ENCODE results near the gene ACADSB. TPM values are rescaled to one million over a fixed set of nuclear protein-coding genes. Genes with fewer than 3 reads are reported as not detected.

The ACADSB gene
- total and polyA plus RNA-seq, 2 experiments from 2014 or later, result 3.7 to 6.5 TPM

DNA sequence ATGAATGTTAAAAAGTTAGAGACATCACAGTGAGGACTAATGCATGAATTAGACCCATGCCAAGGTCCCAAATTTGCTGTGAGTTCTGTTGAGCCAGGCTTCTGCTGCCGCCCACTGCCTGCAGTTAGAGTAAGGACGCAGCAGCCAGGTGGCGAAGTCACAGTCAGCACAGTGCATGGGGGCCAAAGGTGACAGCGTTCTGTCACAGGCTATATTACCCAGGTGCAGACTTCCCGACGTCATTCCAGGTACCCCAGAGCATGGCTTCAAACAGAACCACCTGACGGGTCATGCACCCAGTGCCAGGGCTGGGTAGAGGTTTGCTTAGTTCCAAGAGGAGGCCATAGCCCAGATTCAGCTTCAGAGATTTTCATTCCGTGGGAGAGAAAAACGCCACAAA lies 93.1 kb downstream of the ACADSB start:
- Mint-ChIP-seq H3K27me3 (ENCODE audit: insufficient read depth, low read depth, poor library complexity) (peaks cover 11% of the 10 kb centered on the region), H3K9me3 (no peaks in the 10 kb centered on the region), H3K4me1 (peaks cover 19% of the 10 kb centered on the region), H3K27ac (no peak overlapping the region), H3K36me3 (ENCODE audit: low read depth) (no peaks in the 10 kb centered on the region), H3K4me3 (no peak overlapping the region)
- Histone ChIP-seq H3K36me3 (ENCODE audit: insufficient read depth) (no peaks in the 10 kb centered on the region), H3K4me2 (no peak overlapping the region), H3F3A (replicated peaks; ENCODE audit: low read depth) (no peaks in the 10 kb centered on the region), H3K4me1 (ENCODE audit: insufficient read depth) (peaks cover 13% of the 10 kb centered on the region; the same call in 1 of the 2 replicates), H3K27ac (ENCODE audit: low read depth) (no peak overlapping the region), H3K9me2 (ENCODE audit: insufficient read depth) (no peaks in the 10 kb centered on the region), H2AFZ (no peak overlapping the region), H3K79me2 (replicated peaks; ENCODE audit: insufficient read depth) (no peaks in the 10 kb centered on the region), H3K4me3 (no peak overlapping the region), H4K20me1 (replicated peaks; ENCODE audit: insufficient read depth) (no peaks in the 10 kb centered on the region), H3K27me3 (ENCODE audit: insufficient read depth) (no peaks in the 10 kb centered on the region)
- ATAC-seq (no peak), DNase-seq (ENCODE audit: low spot score) (no peak)
- TF ChIP-seq ZNF114 (CRISPR knock-in tag; IDR thresholded peaks at IDR 0.05) (no peak), JUNB (IDR thresholded peaks at IDR 0.05; ENCODE audit: unreplicated experiment) (no peak), CREB1 (CRISPR knock-in tag; IDR thresholded peaks at IDR 0.05; ENCODE audit: low read depth) (no peak)
- TF ChIP-seq, protein P1, sequence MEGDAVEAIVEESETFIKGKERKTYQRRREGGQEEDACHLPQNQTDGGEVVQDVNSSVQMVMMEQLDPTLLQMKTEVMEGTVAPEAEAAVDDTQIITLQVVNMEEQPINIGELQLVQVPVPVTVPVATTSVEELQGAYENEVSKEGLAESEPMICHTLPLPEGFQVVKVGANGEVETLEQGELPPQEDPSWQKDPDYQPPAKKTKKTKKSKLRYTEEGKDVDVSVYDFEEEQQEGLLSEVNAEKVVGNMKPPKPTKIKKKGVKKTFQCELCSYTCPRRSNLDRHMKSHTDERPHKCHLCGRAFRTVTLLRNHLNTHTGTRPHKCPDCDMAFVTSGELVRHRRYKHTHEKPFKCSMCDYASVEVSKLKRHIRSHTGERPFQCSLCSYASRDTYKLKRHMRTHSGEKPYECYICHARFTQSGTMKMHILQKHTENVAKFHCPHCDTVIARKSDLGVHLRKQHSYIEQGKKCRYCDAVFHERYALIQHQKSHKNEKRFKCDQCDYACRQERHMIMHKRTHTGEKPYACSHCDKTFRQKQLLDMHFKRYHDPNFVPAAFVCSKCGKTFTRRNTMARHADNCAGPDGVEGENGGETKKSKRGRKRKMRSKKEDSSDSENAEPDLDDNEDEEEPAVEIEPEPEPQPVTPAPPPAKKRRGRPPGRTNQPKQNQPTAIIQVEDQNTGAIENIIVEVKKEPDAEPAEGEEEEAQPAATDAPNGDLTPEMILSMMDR (conservative IDR thresholded peaks at IDR 0.05; ENCODE audit: low read depth in 2 of 2), result peak in 1 of 2 experiments; percentile 8; a peak in 1 of 4 replicates

- Mint-ChIP-seq H3K4me3 (no peak overlapping the region), H3K27me3 (ENCODE audit: insufficient read depth, low read depth, poor library complexity) (peaks cover 11% of the 10 kb centered on the region), H3K4me1 (peaks cover 19% of the 10 kb centered on the region), H3K36me3 (ENCODE audit: low read depth) (no peaks in the 10 kb centered on the region), H3K27ac (no peak overlapping the region), H3K9me3 (no peaks in the 10 kb centered on the region)
- H3K4me1 ChIP-seq (ENCODE audit: insufficient read depth), result peaks cover 13% of the 10 kb centered on the region; the same call in 1 of the 2 replicates
- H3F3A ChIP-seq (replicated peaks; ENCODE audit: low read depth), result no peaks in the 10 kb centered on the region
- no peak overlapping the region; the same call in 1 of the 2 replicates for H3K4me2 ChIP-seq
- H4K20me1 ChIP-seq (replicated peaks; ENCODE audit: insufficient read depth), result no peaks in the 10 kb centered on the region
- no peaks in the 10 kb centered on the region for H3K79me2 ChIP-seq (replicated peaks; ENCODE audit: insufficient read depth)
- DNase-seq (ENCODE audit: low spot score), result no peak
- no peak overlapping the region for H3K27ac ChIP-seq (ENCODE audit: low read depth)
- no peaks in the 10 kb centered on the region for H3K36me3 ChIP-seq (ENCODE audit: insufficient read depth)
- ATAC-seq, result peak; percentile 19; the same call in 1 of the 3 replicates
- no peak overlapping the region for H3K4me3 ChIP-seq
- no peaks in the 10 kb centered on the region for H3K9me2 ChIP-seq (ENCODE audit: insufficient read depth)
- no peak overlapping the region for H2AFZ ChIP-seq
- H3K27me3 ChIP-seq (ENCODE audit: insufficient read depth), result no peaks in the 10 kb centered on the region
- TF ChIP-seq ZNF462 (CRISPR knock-in tag; IDR thresholded peaks at IDR 0.05) (no peak), STAT1 (IDR thresholded peaks at IDR 0.05; ENCODE audit: unreplicated experiment) (no peak), ETS1 (IDR thresholded peaks at IDR 0.05) (no peak), ZNF331 (CRISPR knock-in tag; IDR thresholded peaks at IDR 0.05; ENCODE audit: low read depth) (no peak)
- TF ChIP-seq, protein P1 (conservative IDR thresholded peaks at IDR 0.05; ENCODE audit: low read depth in 2 of 2), result no peak
Observed at GRCh38 chr10:123102673-123103072, 93.9 kb downstream of the ACADSB start.
